ENCODE results near the gene HPSE2.

- TF ChIP-seq CTCF (IDR thresholded peaks at IDR 0.05) (no peak), EZH2 (IDR thresholded peaks at IDR 0.05; ENCODE audit: borderline replicate concordance, insufficient read depth, low read depth, low read length, poor library complexity, severe bottlenecking) (no peak)
These were observed 111.3 kb downstream of the HPSE2 start for GRCh38 chr10:99124376-99124775.
